HepG2 (cell line): ENCODE measurements around the gene TRIM28. TPM values are rescaled to one million over a fixed set of nuclear protein-coding genes. Genes with fewer than 3 reads are reported as not detected.

Source experiments
- GMEB1 ChIP-seq: sonication (generic); formaldehyde crosslinking; IDR thresholded peaks from 2 replicates; pipeline ENCODE4 v1.5.1; 2020; ENCODE audit warnings: missing genetic modification reagents, mild to moderate bottlenecking, borderline replicate concordance
- HCFC1 ChIP-seq: fragments of 150-350 bp; IDR thresholded peaks from 2 replicates; pipeline ENCODE4 v1.6.1; 2014; ENCODE audit warnings: low read depth, low read length
- HMGXB3 ChIP-seq: sonication (generic); formaldehyde crosslinking; IDR thresholded peaks from 2 replicates; pipeline ENCODE4 v1.4.0; 2020; ENCODE audit warnings: missing genetic modification reagents, borderline replicate concordance
- MTF1 ChIP-seq: sonication (generic); formaldehyde crosslinking; IDR thresholded peaks from 2 replicates; pipeline ENCODE4 v1.5.0; 2020; ENCODE audit warnings: missing genetic modification reagents
- TRIM22 ChIP-seq: fragments of 450-650 bp; IDR thresholded peaks from 2 replicates; pipeline ENCODE4 v1.6.1; 2017
- ZBTB42 ChIP-seq: sonication (generic); formaldehyde crosslinking; IDR thresholded peaks from 2 replicates; pipeline ENCODE4 v1.5.0; 2020; ENCODE audit warnings: mild to moderate bottlenecking, missing genetic modification reagents
- ZNF12 ChIP-seq: sonication (generic); formaldehyde crosslinking; IDR thresholded peaks from 2 replicates; pipeline ENCODE4 v1.5.0; 2020; ENCODE audit warnings: missing genetic modification reagents
- ZNF143 ChIP-seq: sonication (generic); formaldehyde crosslinking; IDR thresholded peaks from 2 replicates; pipeline ENCODE4 v1.4.0; 2020; ENCODE audit warnings: missing genetic modification reagents
- ZNF333 ChIP-seq: sonication (generic); formaldehyde crosslinking; IDR thresholded peaks from 2 replicates; pipeline ENCODE4 v1.4.0; 2020; ENCODE audit warnings: mild to moderate bottlenecking, missing genetic modification reagents, borderline replicate concordance
- ZNF350 ChIP-seq: sonication (generic); formaldehyde crosslinking; IDR thresholded peaks from 2 replicates; pipeline ENCODE4 v1.4.0; 2020; ENCODE audit warnings: mild to moderate bottlenecking, low read depth, missing genetic modification reagents, borderline replicate concordance
- ZNF572 ChIP-seq: sonication (generic); formaldehyde crosslinking; IDR thresholded peaks from 2 replicates; pipeline ENCODE4 v1.5.1; 2020; ENCODE audit warnings: mild to moderate bottlenecking, missing genetic modification reagents
- ZNF766 ChIP-seq: sonication (generic); formaldehyde crosslinking; IDR thresholded peaks from 2 replicates; pipeline ENCODE4 v1.5.0; 2020; ENCODE audit warnings: missing genetic modification reagents, borderline replicate concordance
- polyA plus RNA-seq, 8 experiments: library from polyadenylated mRNA; depleted of rRNA in 3 of 8; stranded (reverse) in 7 of 8; unstranded in 1 of 8; fragments of >200 nt; fragmentation: Illumina TruSeq in 4 of 8; extraction: Trizol in 4 of 8; gene quantifications; 2 replicates each; pipeline versions ENCODE4 v1.2.1 to v1.2.3, GENCODE V29; 2011 to 2016; ENCODE audit warnings: low read depth in 4 of 8, missing spikeins in 1 of 8, mixed read lengths in 1 of 8; ENCODE audit not compliant: insufficient read depth in 1 of 8
- total RNA-seq, 5 experiments: library from RNA; depleted of rRNA; stranded (reverse); fragments of >200 nt; fragmentation: Illumina TruSeq; extraction: Trizol; gene quantifications; 2 replicates each; pipeline ENCODE4 v1.2.3, GENCODE V29; 2016; ENCODE audit warnings: low read depth in 1 of 5
- TF ChIP-seq, protein P1 (sequence below): sonication (generic); formaldehyde crosslinking; IDR thresholded peaks from 2 replicates; pipeline ENCODE4 v1.4.0; 2020; ENCODE audit warnings: missing genetic modification reagents, borderline replicate concordance
- TF ChIP-seq, protein P2 (sequence below): IDR thresholded peaks from 2 replicates; pipeline ENCODE4 v1.6.1; 2018; ENCODE audit warnings: missing genetic modification reagents, mild to moderate bottlenecking, missing compliant biosample characterization

TRIM28 gene
- total and polyA plus RNA-seq, 2 of the 13 experiments (the other 11 are each of a cell fraction or from before 2014, with no cell fraction given), result 361 to 439 TPM

- TF ChIP-seq TRIM22 (no peak), ZNF12 (CRISPR knock-in tag) (0 out of 2 replicates have a peak, but pooled peaks have one; percentile 9), HMGXB3 (CRISPR knock-in tag) (peak; percentile 99), ZNF766 (CRISPR knock-in tag) (peak; percentile 39; the same call in 1 of the 2 replicates), ZNF350 (CRISPR knock-in tag) (peak; percentile 89), ZNF333 (CRISPR knock-in tag) (peak; percentile 38; the same call in 1 of the 2 replicates), ZNF572 (0 out of 2 replicates have a peak, but pooled peaks have one; percentile 67), MTF1 (CRISPR knock-in tag) (no peak), ZNF143 (peak; percentile 90), GMEB1 (CRISPR knock-in tag) (peak; percentile 97), ZBTB42 (CRISPR knock-in tag) (peak; percentile 17; the same call in 1 of the 2 replicates), HCFC1 (peak; percentile 71)
- TF ChIP-seq, protein P1, sequence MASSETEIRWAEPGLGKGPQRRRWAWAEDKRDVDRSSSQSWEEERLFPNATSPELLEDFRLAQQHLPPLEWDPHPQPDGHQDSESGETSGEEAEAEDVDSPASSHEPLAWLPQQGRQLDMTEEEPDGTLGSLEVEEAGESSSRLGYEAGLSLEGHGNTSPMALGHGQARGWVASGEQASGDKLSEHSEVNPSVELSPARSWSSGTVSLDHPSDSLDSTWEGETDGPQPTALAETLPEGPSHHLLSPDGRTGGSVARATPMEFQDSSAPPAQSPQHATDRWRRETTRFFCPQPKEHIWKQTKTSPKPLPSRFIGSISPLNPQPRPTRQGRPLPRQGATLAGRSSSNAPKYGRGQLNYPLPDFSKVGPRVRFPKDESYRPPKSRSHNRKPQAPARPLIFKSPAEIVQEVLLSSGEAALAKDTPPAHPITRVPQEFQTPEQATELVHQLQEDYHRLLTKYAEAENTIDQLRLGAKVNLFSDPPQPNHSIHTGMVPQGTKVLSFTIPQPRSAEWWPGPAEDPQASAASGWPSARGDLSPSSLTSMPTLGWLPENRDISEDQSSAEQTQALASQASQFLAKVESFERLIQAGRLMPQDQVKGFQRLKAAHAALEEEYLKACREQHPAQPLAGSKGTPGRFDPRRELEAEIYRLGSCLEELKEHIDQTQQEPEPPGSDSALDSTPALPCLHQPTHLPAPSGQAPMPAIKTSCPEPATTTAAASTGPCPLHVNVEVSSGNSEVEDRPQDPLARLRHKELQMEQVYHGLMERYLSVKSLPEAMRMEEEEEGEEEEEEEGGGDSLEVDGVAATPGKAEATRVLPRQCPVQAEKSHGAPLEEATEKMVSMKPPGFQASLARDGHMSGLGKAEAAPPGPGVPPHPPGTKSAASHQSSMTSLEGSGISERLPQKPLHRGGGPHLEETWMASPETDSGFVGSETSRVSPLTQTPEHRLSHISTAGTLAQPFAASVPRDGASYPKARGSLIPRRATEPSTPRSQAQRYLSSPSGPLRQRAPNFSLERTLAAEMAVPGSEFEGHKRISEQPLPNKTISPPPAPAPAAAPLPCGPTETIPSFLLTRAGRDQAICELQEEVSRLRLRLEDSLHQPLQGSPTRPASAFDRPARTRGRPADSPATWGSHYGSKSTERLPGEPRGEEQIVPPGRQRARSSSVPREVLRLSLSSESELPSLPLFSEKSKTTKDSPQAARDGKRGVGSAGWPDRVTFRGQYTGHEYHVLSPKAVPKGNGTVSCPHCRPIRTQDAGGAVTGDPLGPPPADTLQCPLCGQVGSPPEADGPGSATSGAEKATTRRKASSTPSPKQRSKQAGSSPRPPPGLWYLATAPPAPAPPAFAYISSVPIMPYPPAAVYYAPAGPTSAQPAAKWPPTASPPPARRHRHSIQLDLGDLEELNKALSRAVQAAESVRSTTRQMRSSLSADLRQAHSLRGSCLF, result no peak
- TF ChIP-seq, protein P2, sequence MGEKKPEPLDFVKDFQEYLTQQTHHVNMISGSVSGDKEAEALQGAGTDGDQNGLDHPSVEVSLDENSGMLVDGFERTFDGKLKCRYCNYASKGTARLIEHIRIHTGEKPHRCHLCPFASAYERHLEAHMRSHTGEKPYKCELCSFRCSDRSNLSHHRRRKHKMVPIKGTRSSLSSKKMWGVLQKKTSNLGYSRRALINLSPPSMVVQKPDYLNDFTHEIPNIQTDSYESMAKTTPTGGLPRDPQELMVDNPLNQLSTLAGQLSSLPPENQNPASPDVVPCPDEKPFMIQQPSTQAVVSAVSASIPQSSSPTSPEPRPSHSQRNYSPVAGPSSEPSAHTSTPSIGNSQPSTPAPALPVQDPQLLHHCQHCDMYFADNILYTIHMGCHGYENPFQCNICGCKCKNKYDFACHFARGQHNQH (CRISPR knock-in tag), result no peak
Measured at GRCh38 chr19:58572818-58573657, 29.2 kb downstream of the TRIM28 start, which contains the start of gene MZF1 (continued).
